ENCODE results near the gene SRCAP. TPM values are rescaled to one million over a fixed set of nuclear protein-coding genes. Genes with fewer than 3 reads are reported as not detected.

SRCAP gene
- total RNA-seq, 2 donors from 2014 or later: 42.8 to 79.0 TPM

DNA sequence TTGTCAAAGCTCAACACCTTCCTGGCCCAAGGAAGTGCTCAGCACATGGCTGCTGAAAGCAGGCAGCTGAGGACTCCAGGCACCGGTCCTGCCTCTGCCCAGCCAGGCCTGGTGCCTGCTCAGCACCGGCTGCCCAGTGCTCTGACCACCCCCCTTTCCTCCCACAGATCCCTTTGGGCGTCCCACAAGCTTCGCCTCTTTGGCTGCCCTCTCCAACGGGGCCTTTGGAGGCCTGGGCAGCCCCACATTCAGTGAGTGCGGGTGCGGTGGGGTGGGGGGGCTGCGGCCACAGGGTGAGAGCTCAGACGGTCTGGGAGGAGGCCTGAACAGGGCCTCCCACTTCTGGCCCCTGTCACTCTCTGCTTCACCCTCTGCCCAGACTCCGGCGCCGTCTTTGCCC is 30.6 kb upstream of the SRCAP start:
- Histone ChIP-seq H3K27ac (no peak overlapping the region), H3K27me3 (replicated peaks; ENCODE audit: insufficient read depth) (no peaks in the 10 kb centered on the region), H3K36me3 (peaks cover 10 to 47% of the 10 kb centered on the region in 2 donors), H3K4me1 (replicated peaks) (no peaks in the 10 kb centered on the region), H3K9me3 (no peaks in the 10 kb centered on the region), H3K4me3 (no peak overlapping the region)
- TF ChIP-seq POLR2A (IDR thresholded peaks at IDR 0.05) (no peak), POLR2AphosphoS5 (IDR thresholded peaks at IDR 0.05) (no peak)
- TF ChIP-seq, protein P1, sequence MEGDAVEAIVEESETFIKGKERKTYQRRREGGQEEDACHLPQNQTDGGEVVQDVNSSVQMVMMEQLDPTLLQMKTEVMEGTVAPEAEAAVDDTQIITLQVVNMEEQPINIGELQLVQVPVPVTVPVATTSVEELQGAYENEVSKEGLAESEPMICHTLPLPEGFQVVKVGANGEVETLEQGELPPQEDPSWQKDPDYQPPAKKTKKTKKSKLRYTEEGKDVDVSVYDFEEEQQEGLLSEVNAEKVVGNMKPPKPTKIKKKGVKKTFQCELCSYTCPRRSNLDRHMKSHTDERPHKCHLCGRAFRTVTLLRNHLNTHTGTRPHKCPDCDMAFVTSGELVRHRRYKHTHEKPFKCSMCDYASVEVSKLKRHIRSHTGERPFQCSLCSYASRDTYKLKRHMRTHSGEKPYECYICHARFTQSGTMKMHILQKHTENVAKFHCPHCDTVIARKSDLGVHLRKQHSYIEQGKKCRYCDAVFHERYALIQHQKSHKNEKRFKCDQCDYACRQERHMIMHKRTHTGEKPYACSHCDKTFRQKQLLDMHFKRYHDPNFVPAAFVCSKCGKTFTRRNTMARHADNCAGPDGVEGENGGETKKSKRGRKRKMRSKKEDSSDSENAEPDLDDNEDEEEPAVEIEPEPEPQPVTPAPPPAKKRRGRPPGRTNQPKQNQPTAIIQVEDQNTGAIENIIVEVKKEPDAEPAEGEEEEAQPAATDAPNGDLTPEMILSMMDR (IDR thresholded peaks at IDR 0.05): no peak
- 88% methylated on average over 12 of the region's 12 CpGs for WGBS
- intact Hi-C loops (cut with DNase I): no loop called here
- no peak for DNase-seq (ENCODE audit: low spot score)

DNA sequence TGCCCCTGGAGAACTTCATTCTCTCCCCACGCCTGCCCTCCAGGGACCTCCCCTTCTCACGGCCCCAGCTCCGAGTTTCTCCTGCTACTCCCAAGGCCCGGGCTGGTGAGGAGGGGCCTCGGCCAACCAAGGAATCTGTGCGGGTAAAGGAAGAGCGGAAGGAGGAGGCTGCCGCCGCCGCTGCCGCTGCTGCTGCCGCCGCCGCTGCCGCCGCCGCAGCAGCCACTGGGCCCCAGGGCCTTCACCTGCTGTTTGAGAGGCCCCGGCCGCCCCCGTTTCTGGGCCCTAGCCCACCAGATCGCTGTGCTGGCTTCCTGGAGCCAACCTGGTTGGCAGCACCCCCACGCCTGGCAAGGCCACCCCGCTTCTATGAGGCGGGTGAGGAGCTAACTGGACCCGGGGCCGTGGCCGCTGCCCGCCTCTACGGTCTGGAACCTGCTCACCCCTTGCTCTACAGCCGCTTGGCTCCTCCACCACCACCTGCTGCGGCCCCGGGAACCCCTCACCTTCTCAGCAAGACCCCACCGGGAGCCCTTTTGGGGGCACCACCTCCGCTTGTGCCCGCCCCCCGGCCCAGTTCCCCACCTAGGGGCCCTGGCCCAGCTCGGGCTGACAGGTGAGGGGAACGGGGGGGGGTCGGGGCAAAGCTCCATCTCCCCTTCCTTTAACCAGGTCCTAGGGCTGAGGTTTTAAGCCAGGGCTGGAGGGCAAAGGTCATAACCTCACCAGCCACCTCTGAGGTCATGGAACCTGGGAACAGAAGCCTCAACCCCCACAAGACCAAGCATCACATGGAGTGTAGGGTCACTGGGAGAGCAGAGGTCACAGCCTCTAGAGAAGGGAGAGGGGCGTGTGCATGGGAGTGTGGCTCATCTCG is 29.7 kb upstream of the SRCAP start:
- H3K4me1 ChIP-seq (replicated peaks): no peaks in the 10 kb centered on the region
- no peak for DNase-seq (ENCODE audit: low spot score)
- TF ChIP-seq, protein P1 (IDR thresholded peaks at IDR 0.05): no peak
- TF ChIP-seq POLR2A (IDR thresholded peaks at IDR 0.05): no peak
- TF ChIP-seq POLR2AphosphoS5 (IDR thresholded peaks at IDR 0.05): no peak
- 87% methylated on average over 41 of the region's 41 CpGs for WGBS
- H3K4me3 ChIP-seq: no peak overlapping the region
- no peaks in the 10 kb centered on the region for H3K27me3 ChIP-seq (replicated peaks; ENCODE audit: insufficient read depth)
- peaks cover 10 to 47% of the 10 kb centered on the region in 2 donors for H3K36me3 ChIP-seq
- no peaks in the 10 kb centered on the region for H3K9me3 ChIP-seq
- H3K27ac ChIP-seq: no peak overlapping the region
- intact Hi-C loops (cut with DNase I): no loop called here

DNA sequence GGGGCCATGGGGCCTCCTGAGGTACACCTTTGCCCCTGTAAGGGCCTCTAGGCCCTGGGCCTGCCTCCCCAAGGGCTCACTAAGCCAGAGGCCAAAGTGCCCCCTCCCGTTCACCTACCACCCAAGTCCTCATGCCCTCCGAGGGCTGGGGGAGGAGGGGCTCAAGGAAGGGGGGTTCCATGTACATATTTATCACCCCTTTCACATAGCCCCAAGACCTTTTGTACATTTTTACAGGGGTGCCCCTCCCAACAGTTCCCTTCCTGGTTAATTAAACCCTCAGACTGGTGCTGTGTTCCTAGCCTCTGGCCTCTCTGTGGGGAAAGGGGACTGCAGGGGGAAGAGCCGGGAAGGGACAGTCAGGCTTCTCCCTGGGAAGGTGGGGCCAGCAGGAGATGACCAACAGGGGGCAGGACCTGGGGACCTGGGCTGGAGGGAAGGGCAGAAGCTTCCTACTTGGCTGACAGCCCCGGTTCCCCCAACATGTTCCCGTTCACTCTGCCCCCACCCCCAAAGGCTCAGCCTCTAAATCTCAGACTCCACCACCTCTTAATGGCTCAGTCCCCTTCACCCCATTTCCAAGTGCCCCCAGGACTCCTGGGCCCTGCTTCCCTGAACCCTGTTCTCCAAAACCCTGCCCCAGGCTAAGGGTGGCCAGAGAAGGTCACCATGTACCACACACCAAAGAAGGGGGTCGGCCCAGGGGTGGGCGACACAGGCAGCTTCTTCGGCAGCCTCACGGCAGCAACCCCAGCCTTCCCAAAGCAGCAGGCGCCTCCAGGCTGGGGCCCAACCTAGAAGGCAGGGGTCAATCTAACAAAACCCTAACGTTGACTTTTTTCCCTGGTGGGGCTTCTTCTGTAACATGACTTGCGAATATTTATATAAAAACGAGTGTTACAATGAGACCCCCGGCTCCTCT is 28.8 kb upstream of the SRCAP start:
- TF ChIP-seq POLR2A (IDR thresholded peaks at IDR 0.05) (no peak), POLR2AphosphoS5 (IDR thresholded peaks at IDR 0.05) (no peak)
- TF ChIP-seq, protein P1 (IDR thresholded peaks at IDR 0.05): no peak
- no peaks in the 10 kb centered on the region for H3K27me3 ChIP-seq (replicated peaks; ENCODE audit: insufficient read depth)
- no peak for DNase-seq (ENCODE audit: low spot score)
- peaks cover 6 to 38% of the 10 kb centered on the region in 2 donors for H3K36me3 ChIP-seq
- no peak overlapping the region for H3K4me3 ChIP-seq
- H3K27ac ChIP-seq: no peak overlapping the region
- 83% methylated on average over 14 of the region's 14 CpGs for WGBS
- no peaks in the 10 kb centered on the region for H3K4me1 ChIP-seq (replicated peaks)
- H3K9me3 ChIP-seq: no peaks in the 10 kb centered on the region
- intact Hi-C loops (cut with DNase I): no loop called here

DNA sequence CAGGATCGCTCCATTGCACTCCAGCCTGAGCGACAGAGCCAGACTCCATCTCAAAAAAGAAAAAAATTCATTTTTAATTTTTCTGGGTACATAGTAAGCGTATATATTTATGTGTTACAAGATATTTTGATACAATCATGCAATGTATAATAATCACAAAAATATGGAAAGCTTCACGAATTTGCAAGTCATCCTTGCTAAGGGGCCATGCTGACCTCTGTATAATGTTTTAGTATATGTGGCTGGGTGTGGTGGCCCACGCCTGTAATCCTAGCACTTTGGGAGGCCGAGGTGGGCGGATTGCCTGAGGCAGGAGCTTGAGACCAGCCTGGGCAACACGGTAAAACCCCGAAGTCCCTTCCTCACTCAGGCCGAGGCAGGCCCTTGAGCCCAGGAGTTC is 23.8 kb upstream of the SRCAP start:
- 89% methylated on average over 10 of the region's 10 CpGs for WGBS

More for the DNA sequence above, 23.8 kb upstream of the SRCAP start:
- H3K27ac ChIP-seq: no peak overlapping the region
- intact Hi-C loops (cut with DNase I): no loop called here
- TF ChIP-seq, protein P1 (IDR thresholded peaks at IDR 0.05): no peak
- no peak for TF ChIP-seq POLR2AphosphoS5 (IDR thresholded peaks at IDR 0.05)
- TF ChIP-seq POLR2A (IDR thresholded peaks at IDR 0.05): no peak
- H3K36me3 ChIP-seq: peaks cover 0 to 2% of the 10 kb centered on the region in 2 donors
- H3K4me1 ChIP-seq (replicated peaks): no peaks in the 10 kb centered on the region
- H3K9me3 ChIP-seq: no peaks in the 10 kb centered on the region
- DNase-seq (ENCODE audit: low spot score): no peak
- no peaks in the 10 kb centered on the region for H3K27me3 ChIP-seq (replicated peaks; ENCODE audit: insufficient read depth)
- H3K4me3 ChIP-seq: no peak overlapping the region
